A673 (cell line): ENCODE measurements around the gene SCD5. TPM values are rescaled to one million over a fixed set of nuclear protein-coding genes. Genes with fewer than 3 reads are reported as not detected.

Source experiments
- BruUV-seq: library from RNA; stranded (reverse); fragments of 400-500 nt; replicated peaks from 2 replicates; lab custom pipeline; 2021; lab: Mats Ljungman, UMichigan
- CTCF ChIA-PET: fragments of 300-600 bp; sonication (Branson Sonifier 250); formaldehyde crosslinking; loops from one replicate; lab custom pipeline; 2022; ENCODE audit warnings: antibody characterized with exemption; lab: Charles Lee
- POLR2A ChIA-PET: fragments of 300-600 bp; sonication (Branson Sonifier 250); formaldehyde crosslinking; loops from one replicate; lab custom pipeline; 2022; ENCODE audit warnings: antibody characterized with exemption; ENCODE audit not compliant: low non-redundant PET; lab: Charles Lee
- DNase-seq: peaks from one replicate; pipeline ENCODE4 v3.0.0-alpha.2; 2015; ENCODE audit warnings: low spot score
- H3K27ac ChIP-seq: fragments of 200-600 bp; sonication (generic); 2 replicates; pipeline ENCODE4 v1.5.1; 2016; ENCODE audit warnings: mixed run types, low read depth, mild to moderate bottlenecking, mixed read lengths, antibody characterized with exemption, low read length; ENCODE audit not compliant: poor library complexity, severe bottlenecking
- H3K27me3 ChIP-seq: fragments of 200-600 bp; sonication (generic); replicated peaks from 2 replicates; pipeline ENCODE4 v1.6.1; 2017; ENCODE audit warnings: mixed run types, low read depth, mild to moderate bottlenecking, mixed read lengths, antibody characterized with exemption, low read length; ENCODE audit not compliant: insufficient read depth, poor library complexity
- H3K36me3 ChIP-seq: fragments of 200-600 bp; sonication (generic); 2 replicates; pipeline ENCODE4 v1.6.1; 2016; ENCODE audit warnings: mixed run types, mild to moderate bottlenecking, mixed read lengths, antibody characterized with exemption, low read length; ENCODE audit not compliant: insufficient read depth, poor library complexity, severe bottlenecking
- H3K4me1 ChIP-seq: fragments of 200-600 bp; sonication (generic); 2 replicates; pipeline ENCODE4 v1.6.1; 2017; ENCODE audit warnings: mixed run types, mild to moderate bottlenecking, mixed read lengths, antibody characterized with exemption, low read length; ENCODE audit not compliant: insufficient read depth, poor library complexity, severe bottlenecking
- H3K4me3 ChIP-seq: fragments of 200-600 bp; sonication (generic); 2 replicates; pipeline ENCODE4 v1.5.1; 2016; ENCODE audit warnings: low read depth, mixed run types, mild to moderate bottlenecking, mixed read lengths, low read length; ENCODE audit not compliant: poor library complexity, severe bottlenecking
- H3K9me3 ChIP-seq: fragments of 200-600 bp; sonication (generic); 2 replicates; pipeline ENCODE4 v1.6.1; 2016; ENCODE audit warnings: mixed run types, low read depth, mild to moderate bottlenecking, mixed read lengths, antibody characterized with exemption, low read length; ENCODE audit not compliant: poor library complexity, severe bottlenecking
- CTCF ChIP-seq: fragments of 300-800, 200-600 bp; sonication (generic); conservative IDR thresholded peaks from 2 replicates; pipeline ENCODE4 v1.5.1; 2017; ENCODE audit warnings: low read depth, mild to moderate bottlenecking, antibody characterized with exemption, low read length, moderate library complexity, mixed read lengths
- EZH2 ChIP-seq: fragments of 200-600 bp; sonication (generic); IDR thresholded peaks from 2 replicates; pipeline ENCODE4 v1.6.1; 2017; ENCODE audit warnings: borderline replicate concordance, low read depth, mild to moderate bottlenecking, mixed read lengths, antibody characterized with exemption, low read length; ENCODE audit not compliant: poor library complexity, severe bottlenecking
- intact Hi-C: fragments of 100-400 bp; cut with micrococcal nuclease; formaldehyde crosslinking; loops from one replicate; pipeline ENCODE4 v1.10.0; 2022; ENCODE audit not compliant: unreplicated experiment
- total RNA-seq: library from RNA; stranded (reverse); gene quantifications from 2 replicates; pipeline ENCODE4 v1.2.3, GENCODE V29; 2021

SCD5 gene
- total RNA-seq, 1 experiment from 2014 or later: 15.8 TPM

GRCh38 chr4:82791179-82791578 is 7.4 kb downstream of the SCD5 start:
- Histone ChIP-seq H3K9me3 (no peaks in the 10 kb centered on the region), H3K4me3 (no peak overlapping the region), H3K36me3 (no peaks in the 10 kb centered on the region), H3K27ac (no peak overlapping the region), H3K27me3 (no peaks in the 10 kb centered on the region), H3K4me1 (peaks cover 2% of the 10 kb centered on the region)
- TF ChIP-seq EZH2: no peak
- no peak for TF ChIP-seq CTCF
- no peak for DNase-seq
- POLR2A ChIA-PET: interaction anchor here (0.6 kb wide), 1 partner anchor 28 kb away, joined by 4 read pairs; no protein-coding TSS in a partner anchor
- intact Hi-C loops: no loop called here
- CTCF ChIA-PET: interaction anchor here (0.9 kb wide), 1 partner anchor 14 kb away, joined by 4 read pairs; no protein-coding TSS in a partner anchor
- BruUV-seq: no TSS peak

- Histone ChIP-seq H3K36me3 (no peaks in the 10 kb centered on the region), H3K27ac (no peak overlapping the region), H3K27me3 (no peaks in the 10 kb centered on the region), H3K4me1 (peaks cover 12% of the 10 kb centered on the region), H3K9me3 (no peaks in the 10 kb centered on the region), H3K4me3 (no peak overlapping the region)
- ChIA-PET POLR2A (no interaction called here), CTCF (no interaction called here)
- no peak for TF ChIP-seq CTCF
- intact Hi-C loops: no loop called here
- BruUV-seq: no TSS peak
- no peak for DNase-seq
Observed at GRCh38 chr4:82790060-82790660, 8.4 kb downstream of the SCD5 start.

- no peak for TF ChIP-seq CTCF
- TF ChIP-seq EZH2: no peak
- POLR2A ChIA-PET: no interaction called here
- no peak for DNase-seq
- intact Hi-C loops: no loop called here
- no peaks in the 10 kb centered on the region for H3K27me3 ChIP-seq
- H3K4me3 ChIP-seq: no peak overlapping the region
- H3K36me3 ChIP-seq: no peaks in the 10 kb centered on the region
- no peaks in the 10 kb centered on the region for H3K9me3 ChIP-seq
- no TSS peak for BruUV-seq
- CTCF ChIA-PET: interaction anchor here (0.5 kb wide), 2 partner anchors 10 to 471 kb away, joined by 3 to 5 read pairs; partner anchors contain the start of gene SCD5
- H3K4me1 ChIP-seq: peaks cover 15% of the 10 kb centered on the region
- H3K27ac ChIP-seq: no peak overlapping the region
Observed at GRCh38 chr4:82789025-82789776, 9.4 kb downstream of the SCD5 start.
